Measurements from ENCODE around the gene SCRT2. TPM values are rescaled to one million over a fixed set of nuclear protein-coding genes. Genes with fewer than 3 reads are reported as not detected.
"Not testable (repeated sequence)": the region's sequence is repeated elsewhere in the genome, so short reads cannot be mapped to it uniquely, and the experiment has no call there.

SCRT2 gene
- total RNA-seq, 4 donors from 2014 or later, result not detected

- H3K36me3 ChIP-seq, result no peaks in the 10 kb centered on the region
- WGBS, 2 donors, result 36 to 38% methylated on average over 2 of the region's 2 CpGs
- H3K27me3 ChIP-seq, result peaks cover 0 to 8% of the 10 kb centered on the region in 2 donors
- no peak for TF ChIP-seq CTCF (IDR thresholded peaks at IDR 0.05)
- TF ChIP-seq EP300 (IDR thresholded peaks at IDR 0.05), result no peak
- no peak for TF ChIP-seq POLR2A (IDR thresholded peaks at IDR 0.05)
- no peaks in the 10 kb centered on the region for H3K9me3 ChIP-seq
- no peak overlapping the region for H3K4me3 ChIP-seq
- no peaks in the 10 kb centered on the region for H3K4me1 ChIP-seq
- no peak overlapping the region for H3K27ac ChIP-seq
- no peak for DNase-seq (ENCODE audit: low spot score in 2 of 2)
Observed at GRCh38 chr20:695165-695866, 19.7 kb upstream of the SCRT2 start.

- 58 to 61% methylated on average over 4 of the region's 4 CpGs for WGBS, 2 donors
- no peak for DNase-seq (ENCODE audit: low spot score in 2 of 2)
- peaks cover 0 to 13% of the 10 kb centered on the region in 2 donors for H3K27me3 ChIP-seq
- H3K4me3 ChIP-seq, result no peak overlapping the region
- H3K27ac ChIP-seq, result no peak overlapping the region
- H3K9me3 ChIP-seq, result no peaks in the 10 kb centered on the region
- H3K36me3 ChIP-seq, result no peaks in the 10 kb centered on the region
- H3K4me1 ChIP-seq, result no peaks in the 10 kb centered on the region
- TF ChIP-seq POLR2A (IDR thresholded peaks at IDR 0.05), result no peak
- no peak for TF ChIP-seq CTCF (IDR thresholded peaks at IDR 0.05)
- no peak for TF ChIP-seq EP300 (IDR thresholded peaks at IDR 0.05)
Observed at GRCh38 chr20:694496-694895, 18.9 kb upstream of the SCRT2 start.

GRCh38 chr20:693786-694185 lies 18.2 kb upstream of the SCRT2 start:
- DNase-seq (ENCODE audit: low spot score in 2 of 2); H3K4me1 ChIP-seq; H3K9me3 ChIP-seq; H3K36me3 ChIP-seq; H3K27ac ChIP-seq; H3K4me3 ChIP-seq: not testable (repeated sequence)
- H3K27me3 ChIP-seq, result peaks cover 0 to 20% of the 10 kb centered on the region in 2 donors
- WGBS, 2 donors, result 91 to 92% methylated on average over 10 of the region's 10 CpGs

GRCh38 chr20:692044-692443 lies 16.4 kb upstream of the SCRT2 start:
- WGBS, 2 donors, result 14 to 44% methylated on average over 1 of the region's 1 CpG
- Histone ChIP-seq H3K4me1 (no peaks in the 10 kb centered on the region), H3K36me3 (no peaks in the 10 kb centered on the region), H3K9me3 (no peaks in the 10 kb centered on the region), H3K4me3 (no peak overlapping the region), H3K27me3 (peaks cover 0 to 32% of the 10 kb centered on the region in 2 donors), H3K27ac (no peak overlapping the region)
- no peak for TF ChIP-seq POLR2A (IDR thresholded peaks at IDR 0.05)
- no peak for TF ChIP-seq EP300 (IDR thresholded peaks at IDR 0.05)
- no peak for TF ChIP-seq CTCF (IDR thresholded peaks at IDR 0.05)
- DNase-seq (ENCODE audit: low spot score in 2 of 2), result no peak

GRCh38 chr20:689947-690346 lies 14.3 kb upstream of the SCRT2 start:
- no peaks in the 10 kb centered on the region for H3K9me3 ChIP-seq
- no peak overlapping the region for H3K4me3 ChIP-seq
- H3K27ac ChIP-seq, result no peak overlapping the region
- no peaks in the 10 kb centered on the region for H3K36me3 ChIP-seq
- TF ChIP-seq POLR2A (IDR thresholded peaks at IDR 0.05), result no peak
- no peak for TF ChIP-seq EP300 (IDR thresholded peaks at IDR 0.05)
- TF ChIP-seq CTCF (IDR thresholded peaks at IDR 0.05), result no peak
- no peak for DNase-seq (ENCODE audit: low spot score in 2 of 2)
- no peaks in the 10 kb centered on the region for H3K4me1 ChIP-seq
- 51 to 56% methylated on average over 1 of the region's 1 CpG for WGBS, 2 donors
- H3K27me3 ChIP-seq, result peaks cover 0 to 36% of the 10 kb centered on the region in 2 donors
